Stomach (tissue), 19 donors: Measurements from ENCODE around the gene RIPOR1. TPM values are rescaled to one million over a fixed set of nuclear protein-coding genes. Genes with fewer than 3 reads are reported as not detected.
A peak's percentile ranks its signal among the peaks of the same experiment; 100 is the strongest.

Experiments used
- DNase-seq, 2 donors: peaks; one replicate each; pipeline versions ENCODE4 v3.0.0 to v3.0.0-alpha.2; 2013 to 2019
- H3K27ac ChIP-seq, 5 donors: fragments of 200-600 bp in 4 of 5; sonication (generic) in 4 of 5; one replicate each; pipeline ENCODE4 v1.5.1; 2013 to 2019; ENCODE audit warnings: mild to moderate bottlenecking in 1 of 5, moderate library complexity in 1 of 5
- H3K27me3 ChIP-seq, 3 donors: fragments of 200-600 bp; sonication (generic); one replicate each; pipeline ENCODE4 v1.5.1; 2017 to 2019; ENCODE audit warnings: mixed run types in 1 of 3
- H3K36me3 ChIP-seq, 4 donors: fragments of 200-600 bp; sonication (generic); 1 replicate in 3 of 4; 2 replicates in 1 of 4; pipeline ENCODE4 v1.5.1; 2016 to 2019
- H3K4me1 ChIP-seq, 4 donors: fragments of 200-600 bp; sonication (generic); one replicate each; pipeline ENCODE4 v1.5.1; 2016 to 2019
- H3K4me3 ChIP-seq, 4 donors: fragments of 200-600 bp; sonication (generic) in 3 of 4; one replicate each; pipeline ENCODE4 v1.5.1; 2016 to 2019; ENCODE audit warnings: mild to moderate bottlenecking in 1 of 4
- H3K9me3 ChIP-seq, 4 donors: fragments of 200-600 bp; sonication (generic); one replicate each; pipeline ENCODE4 v1.5.1; 2016 to 2019
- EP300 ChIP-seq: sonication (generic); formaldehyde crosslinking; IDR thresholded peaks from one replicate; pipeline ENCODE4 v1.6.1; 2017; ENCODE audit warnings: antibody characterized with exemption
- POLR2A ChIP-seq, 4 donors: fragments of 450-650 bp; IDR thresholded peaks; one replicate each; pipeline ENCODE4 v1.6.1; 2016; ENCODE audit warnings: antibody characterized with exemption in 4 of 4, control low read depth in 2 of 4, mild to moderate bottlenecking in 1 of 4, moderate library complexity in 1 of 4
- POLR2AphosphoS5 ChIP-seq, 3 donors: sonication (generic); formaldehyde crosslinking; IDR thresholded peaks; one replicate each; pipeline ENCODE4 v1.6.1; 2016; ENCODE audit warnings: antibody characterized with exemption in 3 of 3
- WGBS, 5 donors: extraction: QIAGEN DNeasy Blood & Tissue Kit in 3 of 5; methylation state at CpG; one replicate each; pipeline versions ENCODE4 v1.1.5 to v1.1.7; 2013 to 2018; 5-methylcytosine and 5-hydroxymethylcytosine counted together
- intact Hi-C: fragments of 100-400 bp; cut with DNase I; formaldehyde crosslinking; loops from one replicate; pipeline ENCODE4 v1.15.1; 2023; ENCODE audit warnings: low total_unique reads
- long read RNA-seq, 10 donors: transcript quantifications; one replicate each; lab custom pipeline, GENCODE V29; 2026
- polyA plus RNA-seq, 3 donors: library from polyadenylated mRNA; stranded (reverse); fragments of 200-250 nt; gene quantifications; one replicate each; pipeline ENCODE4 v1.2.3, GENCODE V29; 2013
- total RNA-seq, 5 donors: library from RNA; depleted of rRNA; stranded (reverse); fragments of >200 nt; gene quantifications; one replicate each; pipeline versions ENCODE4 v1.1.0 to v1.2.3, GENCODE V29; 2014 to 2016
- TF ChIP-seq, protein P1 (sequence below), 7 experiments: fragments of 450-650 bp in 4 of 7; fragments of 200-600 bp in 3 of 7; sonication (generic) in 3 of 7; IDR thresholded peaks; one replicate each; pipeline ENCODE4 v1.5.1; 2016 to 2019; ENCODE audit warnings: antibody characterized with exemption in 7 of 7, control low read depth in 2 of 7, mild to moderate bottlenecking in 1 of 7
- donor health status: healthy with polysubstance abuse.
- donor health status: Bipolar disorder and iron deficiency.
- donor health status: healthy.

Gene RIPOR1, protein sequence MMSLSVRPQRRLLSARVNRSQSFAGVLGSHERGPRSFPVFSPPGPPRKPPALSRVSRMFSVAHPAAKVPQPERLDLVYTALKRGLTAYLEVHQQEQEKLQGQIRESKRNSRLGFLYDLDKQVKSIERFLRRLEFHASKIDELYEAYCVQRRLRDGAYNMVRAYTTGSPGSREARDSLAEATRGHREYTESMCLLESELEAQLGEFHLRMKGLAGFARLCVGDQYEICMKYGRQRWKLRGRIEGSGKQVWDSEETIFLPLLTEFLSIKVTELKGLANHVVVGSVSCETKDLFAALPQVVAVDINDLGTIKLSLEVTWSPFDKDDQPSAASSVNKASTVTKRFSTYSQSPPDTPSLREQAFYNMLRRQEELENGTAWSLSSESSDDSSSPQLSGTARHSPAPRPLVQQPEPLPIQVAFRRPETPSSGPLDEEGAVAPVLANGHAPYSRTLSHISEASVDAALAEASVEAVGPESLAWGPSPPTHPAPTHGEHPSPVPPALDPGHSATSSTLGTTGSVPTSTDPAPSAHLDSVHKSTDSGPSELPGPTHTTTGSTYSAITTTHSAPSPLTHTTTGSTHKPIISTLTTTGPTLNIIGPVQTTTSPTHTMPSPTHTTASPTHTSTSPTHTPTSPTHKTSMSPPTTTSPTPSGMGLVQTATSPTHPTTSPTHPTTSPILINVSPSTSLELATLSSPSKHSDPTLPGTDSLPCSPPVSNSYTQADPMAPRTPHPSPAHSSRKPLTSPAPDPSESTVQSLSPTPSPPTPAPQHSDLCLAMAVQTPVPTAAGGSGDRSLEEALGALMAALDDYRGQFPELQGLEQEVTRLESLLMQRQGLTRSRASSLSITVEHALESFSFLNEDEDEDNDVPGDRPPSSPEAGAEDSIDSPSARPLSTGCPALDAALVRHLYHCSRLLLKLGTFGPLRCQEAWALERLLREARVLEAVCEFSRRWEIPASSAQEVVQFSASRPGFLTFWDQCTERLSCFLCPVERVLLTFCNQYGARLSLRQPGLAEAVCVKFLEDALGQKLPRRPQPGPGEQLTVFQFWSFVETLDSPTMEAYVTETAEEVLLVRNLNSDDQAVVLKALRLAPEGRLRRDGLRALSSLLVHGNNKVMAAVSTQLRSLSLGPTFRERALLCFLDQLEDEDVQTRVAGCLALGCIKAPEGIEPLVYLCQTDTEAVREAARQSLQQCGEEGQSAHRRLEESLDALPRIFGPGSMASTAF
- total RNA-seq (100 to 1,000 TPM in 2 of 5 donors, 10 to 100 TPM in 3; 24.0 to 159 (median 38.4) TPM), polyA plus RNA-seq (10 to 100 TPM; 17.2 to 29.5 (median 23.4) TPM)
- long read RNA-seq, donor 1, partial matches to known transcripts, result 7 of 7 reads
- long read RNA-seq, donor 1, other reads (novel, unspliced or antisense), result 0 of 7 reads
- long read RNA-seq, donor 2, partial matches to known transcripts, result 6 of 6 reads
- long read RNA-seq, donor 2, other reads (novel, unspliced or antisense), result 0 of 6 reads
- long read RNA-seq, donor 3, result 0 reads
- long read RNA-seq, donor 4, result 0 reads
- long read RNA-seq, donor 5, partial matches to known transcripts, result 11 of 12 reads
- long read RNA-seq, donor 5, other reads (novel, unspliced or antisense), result 0 of 12 reads
- long read RNA-seq, donor 6, full-length matches to known transcripts, result 2 of 18 reads
- long read RNA-seq, donor 6, partial matches to known transcripts, result 16 of 18 reads
- long read RNA-seq, donor 6, other reads (novel, unspliced or antisense), result 0 of 18 reads
- long read RNA-seq, donor 7, partial matches to known transcripts, result 16 of 16 reads
- long read RNA-seq, donor 7, other reads (novel, unspliced or antisense), result 0 of 16 reads
- long read RNA-seq, donor 8, partial matches to known transcripts, result 5 of 5 reads
- long read RNA-seq, donor 8, other reads (novel, unspliced or antisense), result 0 of 5 reads
- long read RNA-seq, donor 9, partial matches to known transcripts, result 9 of 10 reads
- long read RNA-seq, donor 9, other reads (novel, unspliced or antisense), result 0 of 10 reads
- long read RNA-seq, donor 10, result 0 reads

DNA sequence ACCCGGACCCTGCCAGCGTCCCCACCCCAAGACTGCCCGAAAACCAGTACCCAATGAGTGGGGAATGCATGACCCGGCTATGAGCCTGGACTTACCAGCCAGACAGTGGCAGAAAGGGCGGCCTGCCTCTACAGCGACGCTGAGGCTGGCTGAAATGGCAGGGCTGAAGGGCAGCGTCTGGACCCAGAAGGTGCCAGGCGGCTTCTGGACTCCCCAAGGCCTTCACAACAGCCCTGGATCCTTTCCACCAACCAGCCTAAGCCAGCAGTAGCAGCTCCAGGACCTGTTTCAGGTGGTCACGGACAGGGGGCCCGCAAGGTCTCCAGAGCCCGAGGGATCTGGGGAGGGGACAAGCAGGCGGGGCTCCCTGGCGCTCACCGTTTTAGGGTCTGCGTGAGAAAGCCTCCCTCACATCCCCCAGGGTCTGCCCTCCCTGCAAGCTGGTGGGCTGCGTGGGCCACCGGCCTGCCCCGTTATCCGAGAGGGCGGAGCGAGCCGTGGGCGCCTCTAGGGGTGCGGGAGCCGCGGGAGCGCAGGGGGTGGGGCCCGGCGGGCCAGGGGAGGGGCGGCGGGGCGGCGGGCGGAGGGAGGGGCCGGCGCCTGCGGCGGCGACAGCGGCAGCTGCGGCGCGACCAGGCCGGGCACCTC, at the start of gene RIPOR1:
Gene RIPOR1, plus strand, starts transcription at position 608 of the 648 bp plus-strand sequence. CDS start 9,618 bp downstream, outside the sequence.
- WGBS, 5 donors, result 2 to 34% (median 22%) methylated on average over 11 to 42 of the region's 45 CpGs
- TF ChIP-seq EP300 (no peak), POLR2A (IDR thresholded peaks at IDR 0.05) (no peak)
- Histone ChIP-seq H3K4me1 (peaks cover 15 to 54% (median 51%) of the 10 kb centered on the region in 4 donors), H3K27ac (peak within 1 kb of the TSS; percentile 86 to 93 (median 89)), H3K36me3 (no peaks in the 10 kb centered on the region), H3K4me3 (peak within 1 kb of the TSS; percentile 70 to 93 (median 84)), H3K27me3 (no peaks in the 10 kb centered on the region), H3K9me3 (no peaks in the 10 kb centered on the region)
- DNase-seq, result peak; percentile 65 to 84
- intact Hi-C loops, result no loop called here

DNA sequence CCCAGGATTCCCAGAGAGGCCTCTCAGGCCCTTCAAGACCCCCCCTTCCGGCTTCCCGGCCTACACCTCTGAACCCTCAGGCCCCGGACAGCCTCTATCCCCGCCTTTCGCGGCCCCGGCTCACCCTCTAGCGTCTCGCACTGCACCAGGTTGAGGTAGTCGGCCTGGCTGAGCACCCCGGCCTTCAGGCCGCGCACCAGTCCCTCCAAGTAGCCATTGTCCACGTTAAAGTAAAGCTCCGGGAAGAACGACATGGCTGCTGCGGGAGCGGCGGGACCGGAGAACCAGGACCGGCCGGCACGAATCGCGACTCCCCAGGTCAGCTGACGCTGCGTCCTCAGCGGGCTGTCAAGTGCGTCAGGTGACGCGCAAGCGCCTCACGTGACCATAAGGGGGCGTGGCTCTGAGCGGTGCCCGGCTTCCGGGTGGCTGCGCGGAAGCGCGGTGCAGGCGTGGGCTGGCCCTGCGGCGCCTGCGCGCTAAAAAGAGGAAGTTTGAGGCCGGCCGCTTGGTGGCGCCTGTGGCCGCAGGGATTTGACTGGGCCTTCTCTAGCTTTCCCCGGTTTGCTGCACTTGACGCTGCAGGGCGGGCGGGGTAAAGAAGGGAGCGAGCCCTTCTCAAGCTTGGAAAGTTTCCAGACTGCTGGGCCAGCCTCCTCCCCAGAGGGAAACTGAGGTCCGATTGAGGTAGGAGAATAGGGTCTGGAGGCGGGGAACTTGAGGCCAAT, 47.6 kb upstream of the RIPOR1 start, which contains the start of gene ATP6V0D1:
Gene ATP6V0D1, minus strand, starts transcription at position 325 of the 728 bp plus-strand sequence. Its CDS starts 71 bp downstream, at position 254.
- peaks cover 48 to 69% (median 57%) of the 10 kb centered on the region in 4 donors for H3K4me1 ChIP-seq
- H3K27me3 ChIP-seq, result no peaks in the 10 kb centered on the region
- WGBS, 5 donors, result 0 to 1% (median 0%) methylated on average over 40 to 57 of the region's 57 CpGs
- DNase-seq, result peak; percentile 99 to 100
- intact Hi-C loops, result no loop called here
- peak within 1 kb of the TSS; percentile 79 to 98 (median 93) for H3K4me3 ChIP-seq
- peak within 1 kb of the TSS; percentile 86 to 98 (median 96) for H3K27ac ChIP-seq
- no peaks in the 10 kb centered on the region for H3K9me3 ChIP-seq
- H3K36me3 ChIP-seq, result peaks cover 0 to 18% (median 16%) of the 10 kb centered on the region in 4 donors
- TF ChIP-seq, protein P1, sequence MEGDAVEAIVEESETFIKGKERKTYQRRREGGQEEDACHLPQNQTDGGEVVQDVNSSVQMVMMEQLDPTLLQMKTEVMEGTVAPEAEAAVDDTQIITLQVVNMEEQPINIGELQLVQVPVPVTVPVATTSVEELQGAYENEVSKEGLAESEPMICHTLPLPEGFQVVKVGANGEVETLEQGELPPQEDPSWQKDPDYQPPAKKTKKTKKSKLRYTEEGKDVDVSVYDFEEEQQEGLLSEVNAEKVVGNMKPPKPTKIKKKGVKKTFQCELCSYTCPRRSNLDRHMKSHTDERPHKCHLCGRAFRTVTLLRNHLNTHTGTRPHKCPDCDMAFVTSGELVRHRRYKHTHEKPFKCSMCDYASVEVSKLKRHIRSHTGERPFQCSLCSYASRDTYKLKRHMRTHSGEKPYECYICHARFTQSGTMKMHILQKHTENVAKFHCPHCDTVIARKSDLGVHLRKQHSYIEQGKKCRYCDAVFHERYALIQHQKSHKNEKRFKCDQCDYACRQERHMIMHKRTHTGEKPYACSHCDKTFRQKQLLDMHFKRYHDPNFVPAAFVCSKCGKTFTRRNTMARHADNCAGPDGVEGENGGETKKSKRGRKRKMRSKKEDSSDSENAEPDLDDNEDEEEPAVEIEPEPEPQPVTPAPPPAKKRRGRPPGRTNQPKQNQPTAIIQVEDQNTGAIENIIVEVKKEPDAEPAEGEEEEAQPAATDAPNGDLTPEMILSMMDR (IDR thresholded peaks at IDR 0.05), result peak in 5 of 7 experiments; percentile 70 to 94 (median 88)
- peak; percentile 92 to 98 (median 96) for TF ChIP-seq POLR2AphosphoS5 (IDR thresholded peaks at IDR 0.05)
- TF ChIP-seq POLR2A (IDR thresholded peaks at IDR 0.05), result no peak
- peak; percentile 14 for TF ChIP-seq EP300

DNA sequence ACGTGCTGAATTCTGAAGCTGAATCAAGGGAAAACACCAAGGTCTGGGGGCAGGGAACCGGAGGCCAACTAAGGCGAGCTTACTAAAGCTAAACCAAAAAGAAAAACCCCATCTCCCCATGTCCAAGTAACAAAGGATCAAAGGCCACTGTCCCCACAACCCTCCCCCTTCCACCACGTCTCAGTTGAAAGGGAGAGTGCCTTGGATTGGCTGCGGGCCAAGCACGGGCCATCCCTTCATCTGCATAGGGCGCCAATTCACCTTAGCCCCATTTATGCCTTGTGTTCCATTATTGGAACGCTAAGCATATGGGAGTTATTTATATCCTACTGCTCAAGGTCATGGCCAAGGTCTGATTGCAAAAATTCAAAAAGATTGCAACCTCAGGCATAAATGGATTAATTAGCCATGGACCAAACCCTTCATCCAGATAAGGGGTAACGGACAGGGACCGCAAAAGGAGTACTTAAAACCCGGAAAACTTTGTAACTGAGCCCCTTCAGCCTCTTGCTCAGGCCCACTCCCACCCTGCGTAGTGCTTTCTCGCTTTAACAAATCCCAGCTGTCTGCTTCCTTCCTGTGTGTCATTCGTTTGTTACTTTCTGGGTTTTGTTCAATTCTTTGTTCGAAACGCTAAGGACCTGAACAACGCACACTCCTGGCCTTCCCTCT, 46.9 kb upstream of the RIPOR1 start:
- Histone ChIP-seq H3K36me3 (peaks cover 0 to 18% (median 16%) of the 10 kb centered on the region in 4 donors), H3K27ac (peak overlapping the region; percentile 73 to 98 (median 96)), H3K9me3 (no peaks in the 10 kb centered on the region), H3K27me3 (no peaks in the 10 kb centered on the region), H3K4me1 (peaks cover 42 to 62% (median 53%) of the 10 kb centered on the region in 4 donors), H3K4me3 (peak overlapping the region; percentile 79 to 98 (median 93))
- peak; percentile 56 to 77 for DNase-seq
- intact Hi-C loops, result no loop called here
- 7 to 9% (median 8%) methylated on average over 17 of the region's 17 CpGs for WGBS, 5 donors
- no peak for TF ChIP-seq POLR2AphosphoS5 (IDR thresholded peaks at IDR 0.05)
- TF ChIP-seq, protein P1 (IDR thresholded peaks at IDR 0.05), result no peak
- no peak for TF ChIP-seq EP300
- TF ChIP-seq POLR2A (IDR thresholded peaks at IDR 0.05), result no peak
